ENCODE results near the gene ECEL1.
"Not testable (repeated sequence)": the region's sequence is repeated elsewhere in the genome, so short reads cannot be mapped to it uniquely, and the experiment has no call there.

ECEL1 gene

GRCh38 chr2:232487385-232488096, at the start of gene ECEL1:
TSS of gene ECEL1 (minus strand) at chr2:232487834. CDS start at chr2:232486653, 1,181 bp downstream.
- DNase-seq (ENCODE audit: low read depth in 2 of 2): no peak
- TF ChIP-seq CTCF (IDR thresholded peaks at IDR 0.05; ENCODE audit: low read depth, low read length): no peak
- H3K4me3 ChIP-seq (replicated peaks in 1 of 2; ENCODE audit: low read depth in 2 of 2, low read length in 2 of 2): no peak within 1 kb of the TSS

GRCh38 chr2:232537079-232537478, 49.4 kb upstream of the ECEL1 start:
- H3K4me3 ChIP-seq (replicated peaks in 1 of 2; ENCODE audit: low read depth in 2 of 2, low read length in 2 of 2): no peak overlapping the region
- no peak for DNase-seq (ENCODE audit: low read depth in 2 of 2)
- peak; percentile 38 for TF ChIP-seq CTCF (IDR thresholded peaks at IDR 0.05; ENCODE audit: low read depth, low read length)

GRCh38 chr2:232535761-232536530, 48.3 kb upstream of the ECEL1 start:
- DNase-seq (ENCODE audit: low read depth in 2 of 2): no peak
- no peak for TF ChIP-seq CTCF (IDR thresholded peaks at IDR 0.05; ENCODE audit: low read depth, low read length)
- H3K4me3 ChIP-seq (replicated peaks in 1 of 2; ENCODE audit: low read depth in 2 of 2, low read length in 2 of 2): no peak overlapping the region

- TF ChIP-seq CTCF (IDR thresholded peaks at IDR 0.05; ENCODE audit: low read depth, low read length): no peak
- DNase-seq (ENCODE audit: low read depth in 2 of 2): no peak
- no peak overlapping the region for H3K4me3 ChIP-seq (replicated peaks in 1 of 2; ENCODE audit: low read depth in 2 of 2, low read length in 2 of 2)
These were observed 47.5 kb upstream of the ECEL1 start for GRCh38 chr2:232534940-232535651.

- no peak for TF ChIP-seq CTCF (IDR thresholded peaks at IDR 0.05; ENCODE audit: low read depth, low read length)
These were observed 46.5 kb upstream of the ECEL1 start for GRCh38 chr2:232533944-232534710.

GRCh38 chr2:232532821-232533220, 45.2 kb upstream of the ECEL1 start:
- H3K4me3 ChIP-seq (replicated peaks in 1 of 2; ENCODE audit: low read depth in 2 of 2, low read length in 2 of 2); DNase-seq (ENCODE audit: low read depth in 2 of 2): not testable (repeated sequence)

More at GRCh38 chr2:232533944-232534710, 46.5 kb upstream of the ECEL1 start:
- H3K4me3 ChIP-seq (replicated peaks in 1 of 2; ENCODE audit: low read depth in 2 of 2, low read length in 2 of 2): no peak overlapping the region
- peak; percentile 16 to 53 for DNase-seq (ENCODE audit: low read depth in 2 of 2)

Data from cardiac fibroblast (primary cell).